GM18873 (cell line): Measurements from ENCODE around the gene MAPK1.

Experiments used
- ATAC-seq: cut with Tn5 transposase; IDR thresholded peaks from one replicate; pipeline ENCODE4 v1.9.1; 2021; ENCODE audit warnings: mild to moderate bottlenecking, moderate library complexity, moderate number of reproducible peaks; ENCODE audit not compliant: unreplicated experiment, low FRiP score

The MAPK1 gene

GRCh38 chr22:21710156-21710555 lies 157.3 kb downstream of the MAPK1 start:
- no peak for ATAC-seq

GRCh38 chr22:21709688-21710087 lies 157.8 kb downstream of the MAPK1 start:
- ATAC-seq, result no peak

GRCh38 chr22:21708960-21709359 lies 158.5 kb downstream of the MAPK1 start:
- no peak for ATAC-seq

DNA sequence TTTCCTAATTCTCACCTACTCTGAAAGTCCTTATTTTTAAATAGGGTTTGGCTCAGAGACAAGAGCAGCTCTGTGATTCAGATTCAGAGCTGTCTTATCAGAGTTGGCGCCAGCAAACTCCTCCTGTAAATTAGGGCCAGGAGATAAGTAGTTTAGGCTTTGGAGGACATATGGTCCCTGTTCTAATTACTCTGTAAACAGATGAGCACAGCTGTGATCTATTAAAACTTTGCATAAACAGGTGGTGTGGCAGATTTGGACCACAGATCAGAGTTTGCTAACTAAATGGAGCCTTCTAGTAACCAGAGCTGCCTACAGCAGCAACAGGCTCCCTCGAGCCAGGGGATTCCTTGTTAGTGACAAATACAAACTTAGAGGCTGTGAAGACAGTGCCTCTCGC lies 159.8 kb downstream of the MAPK1 start:
- ATAC-seq, result no peak
